ENCODE data around the gene SRPK1.

Gene SRPK1

GRCh38 chr6:35960187-35960586, 39.3 kb upstream of the SRPK1 start:
- DNase-seq, result no peak
- H3K4me3 ChIP-seq (ENCODE audit: control insufficient read depth in 1 of 7, extremely low read depth in 1 of 7, insufficient read depth in 4 of 7, low read depth in 2 of 7, low read length in 6 of 7), result no peak overlapping the region
- H3K9me3 ChIP-seq (ENCODE audit: control extremely low read depth in 1 of 5, control insufficient read depth in 4 of 5, insufficient read depth in 2 of 5, low read depth in 1 of 5, low read length in 4 of 5), result no peaks in the 10 kb centered on the region
- ChIA-PET POLR2A (no interaction called here), CTCF (interaction anchor here (1.4 kb wide), 1 partner anchor 9 kb away, joined by 3 read pairs; no protein-coding TSS in a partner anchor)
- no peak overlapping the region for H3K27ac ChIP-seq (ENCODE audit: insufficient read depth in 1 of 2, low read depth in 1 of 2, low read length in 2 of 2, poor library complexity in 1 of 2, severe bottlenecking in 2 of 2)
- 94% methylated on average over 2 of the region's 2 CpGs for WGBS (ENCODE audit: insufficient coverage)
- H3K36me3 ChIP-seq (ENCODE audit: control insufficient read depth in 4 of 4, insufficient read depth in 4 of 4, low read length in 3 of 4), result no peaks in the 10 kb centered on the region
- H3K27me3 ChIP-seq (replicated peaks in 2 of 5; ENCODE audit: control insufficient read depth in 4 of 5, insufficient read depth in 5 of 5, low read length in 4 of 5), result no peaks in the 10 kb centered on the region
- no peaks in the 10 kb centered on the region for H3K4me1 ChIP-seq (ENCODE audit: control extremely low read depth in 1 of 4, control insufficient read depth in 4 of 4, insufficient read depth in 4 of 4, low read length in 3 of 4)

GRCh38 chr6:35955970-35956369, 35.1 kb upstream of the SRPK1 start:
- Histone ChIP-seq H3K36me3 (ENCODE audit: control insufficient read depth in 4 of 4, insufficient read depth in 4 of 4, low read length in 3 of 4) (no peaks in the 10 kb centered on the region), H3K4me3 (ENCODE audit: control insufficient read depth in 1 of 7, extremely low read depth in 1 of 7, insufficient read depth in 4 of 7, low read depth in 2 of 7, low read length in 6 of 7) (no peak overlapping the region), H3K27ac (ENCODE audit: insufficient read depth in 1 of 2, low read depth in 1 of 2, low read length in 2 of 2, poor library complexity in 1 of 2, severe bottlenecking in 2 of 2) (no peak overlapping the region), H3K9me3 (ENCODE audit: control extremely low read depth in 1 of 5, control insufficient read depth in 4 of 5, insufficient read depth in 2 of 5, low read depth in 1 of 5, low read length in 4 of 5) (no peaks in the 10 kb centered on the region), H3K4me1 (ENCODE audit: control extremely low read depth in 1 of 4, control insufficient read depth in 4 of 4, insufficient read depth in 4 of 4, low read length in 3 of 4) (peaks cover 0 to 6% (median under 1%) of the 10 kb centered on the region in 4 experiments), H3K27me3 (replicated peaks in 2 of 5; ENCODE audit: control insufficient read depth in 4 of 5, insufficient read depth in 5 of 5, low read length in 4 of 5) (no peaks in the 10 kb centered on the region)
- ChIA-PET POLR2A (no interaction called here), CTCF (interaction anchor here (0.8 to 1.7 kb wide), 5 partner anchors 9 to 36 kb away, joined by 3 to 4 read pairs (median 3); no protein-coding TSS in a partner anchor)
- 100% methylated on average over 1 of the region's 4 CpGs for WGBS (ENCODE audit: insufficient coverage)
- DNase-seq, result peak in 2 of 3 donors; percentile 11 to 13

- CTCF ChIA-PET, result interaction anchor here (1.1 to 1.7 kb wide), 4 partner anchors 9 to 36 kb away, joined by 3 to 4 read pairs (median 4); no protein-coding TSS in a partner anchor
- no peaks in the 10 kb centered on the region for H3K36me3 ChIP-seq (ENCODE audit: control insufficient read depth in 4 of 4, insufficient read depth in 4 of 4, low read length in 3 of 4)
- no peak overlapping the region for H3K4me3 ChIP-seq (ENCODE audit: control insufficient read depth in 1 of 7, extremely low read depth in 1 of 7, insufficient read depth in 4 of 7, low read depth in 2 of 7, low read length in 6 of 7)
- peaks cover 0 to 6% (median under 1%) of the 10 kb centered on the region in 4 experiments for H3K4me1 ChIP-seq (ENCODE audit: control extremely low read depth in 1 of 4, control insufficient read depth in 4 of 4, insufficient read depth in 4 of 4, low read length in 3 of 4)
- no peak overlapping the region for H3K27ac ChIP-seq (ENCODE audit: insufficient read depth in 1 of 2, low read depth in 1 of 2, low read length in 2 of 2, poor library complexity in 1 of 2, severe bottlenecking in 2 of 2)
- no peaks in the 10 kb centered on the region for H3K27me3 ChIP-seq (replicated peaks in 2 of 5; ENCODE audit: control insufficient read depth in 4 of 5, insufficient read depth in 5 of 5, low read length in 4 of 5)
- 96% methylated on average over 5 of the region's 5 CpGs for WGBS (ENCODE audit: insufficient coverage)
- no peaks in the 10 kb centered on the region for H3K9me3 ChIP-seq (ENCODE audit: control extremely low read depth in 1 of 5, control insufficient read depth in 4 of 5, insufficient read depth in 2 of 5, low read depth in 1 of 5, low read length in 4 of 5)
- no peak for DNase-seq
- POLR2A ChIA-PET, result no interaction called here
Observed at GRCh38 chr6:35955521-35955920, 34.6 kb upstream of the SRPK1 start.

GRCh38 chr6:35955071-35955470, 34.2 kb upstream of the SRPK1 start:
- Histone ChIP-seq H3K36me3 (ENCODE audit: control insufficient read depth in 4 of 4, insufficient read depth in 4 of 4, low read length in 3 of 4) (no peaks in the 10 kb centered on the region), H3K9me3 (ENCODE audit: control extremely low read depth in 1 of 5, control insufficient read depth in 4 of 5, insufficient read depth in 2 of 5, low read depth in 1 of 5, low read length in 4 of 5) (no peaks in the 10 kb centered on the region), H3K4me1 (ENCODE audit: control extremely low read depth in 1 of 4, control insufficient read depth in 4 of 4, insufficient read depth in 4 of 4, low read length in 3 of 4) (peaks cover 0 to 6% (median under 1%) of the 10 kb centered on the region in 4 experiments), H3K27ac (ENCODE audit: insufficient read depth in 1 of 2, low read depth in 1 of 2, low read length in 2 of 2, poor library complexity in 1 of 2, severe bottlenecking in 2 of 2) (no peak overlapping the region), H3K4me3 (ENCODE audit: control insufficient read depth in 1 of 7, extremely low read depth in 1 of 7, insufficient read depth in 4 of 7, low read depth in 2 of 7, low read length in 6 of 7) (no peak overlapping the region), H3K27me3 (replicated peaks in 2 of 5; ENCODE audit: control insufficient read depth in 4 of 5, insufficient read depth in 5 of 5, low read length in 4 of 5) (no peaks in the 10 kb centered on the region)
- no peak for DNase-seq
- ChIA-PET POLR2A (no interaction called here), CTCF (interaction anchor here (1.1 to 1.6 kb wide), 4 partner anchors 10 to 121 kb away, joined by 3 to 4 read pairs (median 3); no protein-coding TSS in a partner anchor)
- 100% methylated on average over 6 of the region's 8 CpGs for WGBS (ENCODE audit: insufficient coverage)

- DNase-seq, result no peak
- H3K4me3 ChIP-seq (ENCODE audit: control insufficient read depth in 1 of 7, extremely low read depth in 1 of 7, insufficient read depth in 4 of 7, low read depth in 2 of 7, low read length in 6 of 7), result no peak overlapping the region
- no peak overlapping the region for H3K27ac ChIP-seq (ENCODE audit: insufficient read depth in 1 of 2, low read depth in 1 of 2, low read length in 2 of 2, poor library complexity in 1 of 2, severe bottlenecking in 2 of 2)
- no peaks in the 10 kb centered on the region for H3K27me3 ChIP-seq (replicated peaks in 2 of 5; ENCODE audit: control insufficient read depth in 4 of 5, insufficient read depth in 5 of 5, low read length in 4 of 5)
- no peaks in the 10 kb centered on the region for H3K9me3 ChIP-seq (ENCODE audit: control extremely low read depth in 1 of 5, control insufficient read depth in 4 of 5, insufficient read depth in 2 of 5, low read depth in 1 of 5, low read length in 4 of 5)
- 90% methylated on average over 2 of the region's 7 CpGs for WGBS (ENCODE audit: insufficient coverage)
- CTCF ChIA-PET, result interaction anchor here (1.0 to 1.3 kb wide), 2 partner anchors 120 to 141 kb away, joined by 3 to 4 read pairs; no protein-coding TSS in a partner anchor
- peaks cover 0 to 6% (median under 1%) of the 10 kb centered on the region in 4 experiments for H3K4me1 ChIP-seq (ENCODE audit: control extremely low read depth in 1 of 4, control insufficient read depth in 4 of 4, insufficient read depth in 4 of 4, low read length in 3 of 4)
- no peaks in the 10 kb centered on the region for H3K36me3 ChIP-seq (ENCODE audit: control insufficient read depth in 4 of 4, insufficient read depth in 4 of 4, low read length in 3 of 4)
- POLR2A ChIA-PET, result no interaction called here
Observed at GRCh38 chr6:35954333-35954732, 33.4 kb upstream of the SRPK1 start.

- H3K36me3 ChIP-seq (ENCODE audit: control insufficient read depth in 4 of 4, insufficient read depth in 4 of 4, low read length in 3 of 4), result no peaks in the 10 kb centered on the region
- ChIA-PET CTCF (no interaction called here), POLR2A (no interaction called here)
- no peaks in the 10 kb centered on the region for H3K9me3 ChIP-seq (ENCODE audit: control extremely low read depth in 1 of 5, control insufficient read depth in 4 of 5, insufficient read depth in 2 of 5, low read depth in 1 of 5, low read length in 4 of 5)
- H3K4me3 ChIP-seq (ENCODE audit: control insufficient read depth in 1 of 7, extremely low read depth in 1 of 7, insufficient read depth in 4 of 7, low read depth in 2 of 7, low read length in 6 of 7), result no peak overlapping the region
- no CpG with 5 or more reads among the region's 1 CpG for WGBS (ENCODE audit: insufficient coverage)
- peaks cover 0 to 6% (median under 1%) of the 10 kb centered on the region in 4 experiments for H3K4me1 ChIP-seq (ENCODE audit: control extremely low read depth in 1 of 4, control insufficient read depth in 4 of 4, insufficient read depth in 4 of 4, low read length in 3 of 4)
- DNase-seq, result peak; percentile 12 to 24 (median 23)
- H3K27me3 ChIP-seq (replicated peaks in 2 of 5; ENCODE audit: control insufficient read depth in 4 of 5, insufficient read depth in 5 of 5, low read length in 4 of 5), result no peaks in the 10 kb centered on the region
- no peak overlapping the region for H3K27ac ChIP-seq (ENCODE audit: insufficient read depth in 1 of 2, low read depth in 1 of 2, low read length in 2 of 2, poor library complexity in 1 of 2, severe bottlenecking in 2 of 2)
Observed at GRCh38 chr6:35948725-35949124, 27.8 kb upstream of the SRPK1 start.

GRCh38 chr6:35945650-35946025, 24.7 kb upstream of the SRPK1 start:
- Histone ChIP-seq H3K27me3 (replicated peaks in 2 of 5; ENCODE audit: control insufficient read depth in 4 of 5, insufficient read depth in 5 of 5, low read length in 4 of 5) (no peaks in the 10 kb centered on the region), H3K36me3 (ENCODE audit: control insufficient read depth in 4 of 4, insufficient read depth in 4 of 4, low read length in 3 of 4) (no peaks in the 10 kb centered on the region), H3K4me1 (ENCODE audit: control extremely low read depth in 1 of 4, control insufficient read depth in 4 of 4, insufficient read depth in 4 of 4, low read length in 3 of 4) (no peaks in the 10 kb centered on the region), H3K9me3 (ENCODE audit: control extremely low read depth in 1 of 5, control insufficient read depth in 4 of 5, insufficient read depth in 2 of 5, low read depth in 1 of 5, low read length in 4 of 5) (peaks cover 0 to 4% (median 1%) of the 10 kb centered on the region in 5 experiments), H3K4me3 (ENCODE audit: control insufficient read depth in 1 of 7, extremely low read depth in 1 of 7, insufficient read depth in 4 of 7, low read depth in 2 of 7, low read length in 6 of 7) (no peak overlapping the region), H3K27ac (ENCODE audit: insufficient read depth in 1 of 2, low read depth in 1 of 2, low read length in 2 of 2, poor library complexity in 1 of 2, severe bottlenecking in 2 of 2) (no peak overlapping the region)
- no peak for DNase-seq
- ChIA-PET CTCF (no interaction called here), POLR2A (no interaction called here)
- WGBS (ENCODE audit: insufficient coverage), result 56% methylated on average over 1 of the region's 1 CpG
